Measurements from ENCODE around the gene PEX11B.
A peak's percentile ranks its signal among the peaks of the same experiment; 100 is the strongest.

PEX11B gene

DNA sequence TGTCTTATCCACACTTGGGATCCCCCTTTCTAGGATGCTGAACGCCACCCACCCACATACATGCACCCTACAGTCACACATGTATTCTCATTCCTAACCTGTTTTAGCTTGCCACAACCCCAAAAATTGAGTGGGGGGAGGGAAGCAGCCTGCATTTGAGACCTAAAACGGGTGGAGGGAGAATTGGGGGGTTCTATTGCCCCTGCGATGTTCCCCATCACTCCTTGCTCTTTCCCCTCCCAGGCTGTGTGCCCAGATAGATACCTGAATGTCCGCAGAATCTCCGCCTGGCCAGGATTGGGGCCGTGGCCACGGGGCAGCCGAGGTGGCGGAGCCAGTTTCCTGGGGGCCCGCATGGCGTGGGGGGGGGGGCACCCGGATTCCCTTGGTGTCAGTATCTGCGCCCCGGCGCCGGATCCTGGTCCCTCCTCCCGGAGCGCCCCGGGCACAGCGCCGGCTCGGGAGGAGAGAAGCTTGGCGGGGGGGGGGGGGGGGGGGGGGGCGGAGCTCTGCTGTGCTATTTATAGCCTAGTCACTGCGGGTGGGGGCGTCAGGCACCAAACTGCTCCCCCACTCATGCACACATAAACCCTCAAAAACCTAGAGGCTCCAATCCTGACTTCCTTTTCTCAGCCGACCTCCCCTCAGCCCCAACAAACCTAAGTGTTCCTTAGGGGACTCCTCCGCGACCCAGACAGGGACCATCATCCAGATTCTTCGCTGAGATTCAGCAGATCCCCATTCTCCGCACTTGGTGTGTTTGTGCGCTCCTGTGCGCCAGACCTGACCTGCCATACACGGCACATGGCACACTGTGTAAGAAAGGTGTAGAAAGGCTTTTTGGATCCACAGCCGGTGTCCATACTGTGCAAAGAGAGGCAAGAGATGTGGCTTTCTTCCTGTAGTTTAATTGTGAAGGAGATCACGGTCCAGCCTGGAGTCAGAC lies 43.9 kb upstream of the PEX11B start:
- CTCF ChIA-PET = interaction anchor here (0.6 to 9.0 kb wide), 8 partner anchors 16 to 59 kb away, joined by 3 to 113 read pairs (median 3); partner anchors contain the start of genes HJV and RBM8A
- POLR2A ChIA-PET = interaction anchor here (1.0 to 2.2 kb wide), 3 partner anchors 35 to 103 kb away, joined by 4 to 6 read pairs (median 5); partner anchors contain the start of genes PEX11B and RBM8A
- peak; percentile 37 for DNase-seq (ENCODE audit: extremely low spot score)
- TF ChIP-seq, protein P1, sequence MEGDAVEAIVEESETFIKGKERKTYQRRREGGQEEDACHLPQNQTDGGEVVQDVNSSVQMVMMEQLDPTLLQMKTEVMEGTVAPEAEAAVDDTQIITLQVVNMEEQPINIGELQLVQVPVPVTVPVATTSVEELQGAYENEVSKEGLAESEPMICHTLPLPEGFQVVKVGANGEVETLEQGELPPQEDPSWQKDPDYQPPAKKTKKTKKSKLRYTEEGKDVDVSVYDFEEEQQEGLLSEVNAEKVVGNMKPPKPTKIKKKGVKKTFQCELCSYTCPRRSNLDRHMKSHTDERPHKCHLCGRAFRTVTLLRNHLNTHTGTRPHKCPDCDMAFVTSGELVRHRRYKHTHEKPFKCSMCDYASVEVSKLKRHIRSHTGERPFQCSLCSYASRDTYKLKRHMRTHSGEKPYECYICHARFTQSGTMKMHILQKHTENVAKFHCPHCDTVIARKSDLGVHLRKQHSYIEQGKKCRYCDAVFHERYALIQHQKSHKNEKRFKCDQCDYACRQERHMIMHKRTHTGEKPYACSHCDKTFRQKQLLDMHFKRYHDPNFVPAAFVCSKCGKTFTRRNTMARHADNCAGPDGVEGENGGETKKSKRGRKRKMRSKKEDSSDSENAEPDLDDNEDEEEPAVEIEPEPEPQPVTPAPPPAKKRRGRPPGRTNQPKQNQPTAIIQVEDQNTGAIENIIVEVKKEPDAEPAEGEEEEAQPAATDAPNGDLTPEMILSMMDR (IDR thresholded peaks at IDR 0.05; ENCODE audit: control extremely low read depth, extremely low read depth, low read depth, missing control alignments) = no peak

DNA sequence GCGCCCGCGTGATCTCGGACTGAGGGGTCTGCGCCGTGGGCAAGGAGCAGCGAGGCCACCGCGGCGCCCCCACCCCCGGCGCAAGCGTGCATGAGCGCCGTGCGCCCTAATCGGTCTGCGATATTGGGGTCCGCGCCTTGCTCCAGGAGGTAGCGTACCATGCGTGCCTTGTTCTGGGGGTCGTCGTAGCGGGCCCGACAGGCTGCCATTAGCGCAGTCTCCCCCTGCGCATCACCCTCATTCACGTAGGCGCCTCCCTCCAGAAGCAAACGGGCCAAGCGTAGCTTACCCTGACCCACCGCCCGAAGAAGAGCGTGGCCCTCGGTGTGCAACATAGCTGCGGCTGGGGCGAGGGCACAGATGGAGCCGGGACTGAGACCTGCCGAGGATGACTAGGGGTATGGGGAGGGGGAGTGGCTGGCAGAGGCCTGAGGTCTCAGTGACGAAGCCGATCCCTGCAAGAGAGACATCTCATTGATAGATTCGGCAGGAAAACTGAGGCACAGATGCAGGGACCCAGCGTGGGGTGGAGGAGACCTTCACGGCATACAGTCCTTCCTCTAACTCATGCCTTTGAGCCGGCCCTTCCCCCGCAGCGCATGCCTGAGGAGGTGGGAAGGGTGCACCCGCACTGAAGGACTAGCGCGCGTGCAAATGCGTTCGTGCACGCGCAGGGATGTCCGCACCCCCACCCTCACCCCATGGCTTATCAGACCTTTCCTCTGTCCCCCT lies 43.1 kb upstream of the PEX11B start:
- no peak for DNase-seq (ENCODE audit: extremely low spot score)
- ChIA-PET CTCF (interaction anchor here (1.4 to 9.0 kb wide), 3 partner anchors 17 to 60 kb away, joined by 3 to 113 read pairs (median 3); partner anchors contain the start of gene HJV), POLR2A (no interaction called here)
- TF ChIP-seq, protein P1 (IDR thresholded peaks at IDR 0.05; ENCODE audit: control extremely low read depth, extremely low read depth, low read depth, missing control alignments) = no peak

DNA sequence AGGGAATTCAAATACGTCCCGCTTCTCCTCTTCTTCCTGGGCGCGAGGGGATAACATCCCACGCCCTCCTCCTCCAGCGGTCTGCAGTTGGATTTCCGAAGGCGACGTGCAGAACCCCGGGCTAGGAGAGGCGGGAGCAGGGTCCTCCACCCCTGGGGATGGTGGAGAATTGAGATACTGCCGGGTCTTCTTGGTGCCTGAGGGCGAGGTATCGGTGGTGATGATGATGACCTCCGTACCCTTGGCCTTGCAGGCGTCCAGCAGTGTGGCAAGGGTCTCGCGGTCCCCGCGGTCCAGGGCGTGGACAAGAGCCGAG lies 42.5 kb upstream of the PEX11B start:
- TF ChIP-seq, protein P1 (IDR thresholded peaks at IDR 0.05; ENCODE audit: control extremely low read depth, extremely low read depth, low read depth, missing control alignments) = no peak
- ChIA-PET POLR2A (interaction anchor here (0.5 kb wide), 1 partner anchor 102 kb away, joined by 9 read pairs; the partner anchor contains the start of gene PIAS3), CTCF (interaction anchor here (1.0 kb wide), 1 partner anchor 9 kb away, joined by 3 read pairs; no protein-coding TSS in a partner anchor)
- DNase-seq (ENCODE audit: extremely low spot score) = no peak

DNA sequence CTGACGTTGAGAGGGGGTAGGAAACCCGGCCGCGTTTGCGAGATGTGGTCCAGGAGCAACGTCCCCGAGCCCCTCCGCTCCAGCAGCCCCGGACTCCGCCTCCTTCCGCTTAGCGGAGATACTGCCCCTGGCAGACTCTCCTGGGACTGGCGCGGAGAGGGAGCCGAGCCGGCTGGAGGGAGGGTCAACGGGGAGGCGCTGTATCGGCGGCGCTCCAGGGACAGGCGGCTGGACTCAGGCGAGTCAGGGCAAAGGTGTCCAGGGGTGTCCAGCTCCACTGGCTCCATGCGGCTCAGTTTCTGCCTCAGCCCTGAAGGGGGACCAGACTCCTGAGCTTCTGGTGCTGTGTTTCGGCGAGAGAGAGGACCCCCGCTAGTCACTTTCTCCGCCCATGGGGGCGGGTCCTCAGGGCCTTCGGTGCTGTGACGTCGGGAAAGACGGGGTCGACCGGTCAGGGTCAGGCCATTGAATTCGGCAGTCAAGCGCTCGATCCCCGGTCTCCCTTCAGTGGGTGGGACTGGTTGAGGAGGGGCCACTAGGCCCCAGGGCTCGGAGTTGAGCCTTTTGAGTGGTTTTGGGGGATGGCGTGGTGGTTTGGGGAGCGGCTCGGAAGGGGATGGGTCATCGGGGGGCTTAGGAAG lies 42.1 kb upstream of the PEX11B start:
- POLR2A ChIA-PET = interaction anchor here (0.5 kb wide), 1 partner anchor 102 kb away, joined by 9 read pairs; the partner anchor contains the start of gene PIAS3
- TF ChIP-seq, protein P1 (IDR thresholded peaks at IDR 0.05; ENCODE audit: control extremely low read depth, extremely low read depth, low read depth, missing control alignments) = no peak
- peak; percentile 42 for DNase-seq (ENCODE audit: extremely low spot score)
- CTCF ChIA-PET = interaction anchor here (1.0 to 3.7 kb wide), 2 partner anchors 9 to 34 kb away, joined by 3 to 13 read pairs; partner anchors contain the start of gene RBM8A

DNA sequence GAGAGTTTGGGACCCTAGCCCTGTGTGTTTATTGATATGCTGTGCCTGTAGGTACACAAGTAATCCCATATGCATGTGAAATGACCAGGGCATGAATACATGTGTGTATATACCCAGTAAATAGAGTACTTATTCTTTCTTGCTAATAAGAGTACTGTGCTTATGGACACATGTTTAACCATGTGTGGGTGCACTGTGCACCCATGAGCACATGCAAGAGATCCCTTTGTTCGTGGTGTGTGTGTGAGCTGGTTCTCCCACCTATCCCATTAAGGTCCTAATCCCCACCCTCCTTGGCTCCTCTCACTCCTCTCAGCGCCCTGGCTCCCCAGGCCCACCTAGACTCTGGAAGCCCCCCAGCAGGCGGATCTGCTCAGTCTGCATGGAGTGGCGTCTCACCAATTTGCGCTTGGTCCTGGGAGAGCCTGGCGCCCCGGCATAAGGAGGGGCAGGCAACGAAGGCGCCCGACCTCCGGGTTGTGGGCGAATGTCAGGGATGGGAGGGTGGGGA lies 41.5 kb upstream of the PEX11B start:
- ChIA-PET CTCF (interaction anchor here (1.0 to 4.1 kb wide), 3 partner anchors 10 to 33 kb away, joined by 3 to 32 read pairs (median 13); partner anchors contain the start of gene RBM8A), POLR2A (interaction anchor here (0.5 kb wide), 1 partner anchor 20 kb away, joined by 3 read pairs; no protein-coding TSS in a partner anchor)
- TF ChIP-seq, protein P1 (IDR thresholded peaks at IDR 0.05; ENCODE audit: control extremely low read depth, extremely low read depth, low read depth, missing control alignments) = no peak
- no peak for DNase-seq (ENCODE audit: extremely low spot score)
